ENCODE results near the gene SDCCAG8. TPM values are rescaled to one million over a fixed set of nuclear protein-coding genes. Genes with fewer than 3 reads are reported as not detected.
A peak's percentile ranks its signal among the peaks of the same experiment; 100 is the strongest.

The SDCCAG8 gene
- total RNA-seq, 1 experiment from 2014 or later = 18.7 TPM

- in situ Hi-C loops (cut with HindIII; ENCODE audit: low sequenced_read_pairs) = no loop called here
- no peak for DNase-seq (ENCODE audit: low spot score)
These were observed 251.9 kb downstream of the SDCCAG8 start for GRCh38 chr1:243507672-243508302.

- DNase-seq (ENCODE audit: low spot score) = no peak
- in situ Hi-C loops (cut with HindIII; ENCODE audit: low sequenced_read_pairs) = no loop called here
These were observed 252.5 kb downstream of the SDCCAG8 start for GRCh38 chr1:243508303-243508713.

DNA sequence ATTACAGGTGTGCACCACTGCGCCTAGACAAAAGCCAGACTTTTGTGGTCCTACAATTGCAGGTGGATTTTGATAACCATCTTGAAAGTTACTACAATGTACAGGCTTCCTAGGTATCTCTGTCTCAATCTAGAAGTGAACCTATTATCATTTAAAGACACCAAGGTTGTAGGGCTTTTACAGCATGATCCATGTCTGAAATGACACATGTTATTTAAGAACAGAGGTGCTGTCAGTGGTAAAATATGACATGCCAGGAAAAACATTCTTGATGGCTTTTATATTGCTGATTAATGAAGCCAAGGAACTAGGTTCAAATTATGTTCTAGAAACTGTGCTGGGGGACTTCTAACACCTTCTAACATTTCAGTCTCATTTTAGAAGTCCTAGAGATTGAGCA lies 253.1 kb downstream of the SDCCAG8 start:
- in situ Hi-C loops (cut with HindIII; ENCODE audit: low sequenced_read_pairs) = no loop called here
- no peak for DNase-seq (ENCODE audit: low spot score)

DNA sequence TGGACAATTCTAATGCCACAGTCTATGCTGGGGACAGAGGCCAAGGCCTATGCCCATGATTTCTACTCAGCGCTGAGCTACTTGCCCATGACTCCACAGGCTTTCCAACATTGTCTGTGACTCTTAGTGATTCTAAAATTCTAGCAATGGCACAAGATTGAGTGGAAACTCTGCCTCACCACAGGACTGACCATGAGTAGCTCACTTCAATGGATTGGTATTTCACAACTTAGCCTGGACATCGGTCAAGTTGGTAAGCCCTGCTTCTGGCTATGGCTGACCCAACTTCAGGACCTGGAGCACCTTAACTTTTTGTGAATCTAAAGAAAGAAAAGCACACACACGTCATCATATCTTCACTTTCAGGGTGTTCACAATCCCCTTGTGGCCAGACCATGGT lies 255.1 kb downstream of the SDCCAG8 start:
- in situ Hi-C loops (cut with HindIII; ENCODE audit: low sequenced_read_pairs) = no loop called here
- DNase-seq (ENCODE audit: low spot score) = no peak

- DNase-seq (ENCODE audit: low spot score) = no peak
- in situ Hi-C loops (cut with HindIII; ENCODE audit: low sequenced_read_pairs) = no loop called here
These were observed 258.1 kb downstream of the SDCCAG8 start for GRCh38 chr1:243513726-243514491.

- DNase-seq (ENCODE audit: low spot score) = no peak
- in situ Hi-C loops (cut with HindIII; ENCODE audit: low sequenced_read_pairs) = no loop called here
These were observed 259.1 kb downstream of the SDCCAG8 start for GRCh38 chr1:243514927-243515326.

DNA sequence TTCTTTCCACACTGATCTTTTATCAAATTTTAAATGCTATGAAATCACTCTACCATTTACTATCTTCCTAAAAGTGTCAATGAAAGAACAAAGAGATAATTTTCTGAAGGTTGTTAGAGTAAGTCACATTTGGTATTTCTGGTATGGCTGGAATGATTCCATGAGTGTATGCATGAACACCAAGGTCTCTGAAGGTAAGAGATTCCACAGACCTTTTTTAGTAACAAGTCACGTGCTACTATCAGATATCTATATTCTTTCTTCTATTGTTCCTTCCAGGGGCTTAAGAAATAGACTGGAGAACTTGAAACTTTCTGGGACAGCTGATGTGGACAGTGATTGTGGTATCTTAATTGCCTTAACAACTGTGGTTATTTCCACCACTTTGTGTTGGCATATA lies 265.0 kb downstream of the SDCCAG8 start:
- no peak for DNase-seq (ENCODE audit: low spot score)
- in situ Hi-C loops (cut with HindIII; ENCODE audit: low sequenced_read_pairs) = no loop called here

DNA sequence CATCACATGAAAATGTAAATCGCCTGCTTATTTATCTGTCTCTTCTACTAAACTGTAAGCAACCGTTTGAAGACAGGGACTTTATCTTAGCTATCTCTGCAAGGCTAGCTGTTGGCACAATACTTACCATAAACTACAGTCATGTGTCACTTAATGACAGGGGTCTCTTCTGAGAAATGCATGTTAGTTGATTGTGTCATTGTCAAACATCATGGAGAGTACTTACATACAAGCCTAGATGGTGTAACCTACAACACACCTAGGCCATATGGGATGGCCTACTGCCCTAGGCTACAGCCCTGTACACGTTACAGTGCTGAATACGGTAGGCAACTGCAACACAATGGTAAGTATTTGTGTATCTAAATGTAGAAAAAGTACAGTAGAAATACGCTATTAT lies 267.9 kb downstream of the SDCCAG8 start:
- no peak for DNase-seq (ENCODE audit: low spot score)
- in situ Hi-C loops (cut with HindIII; ENCODE audit: low sequenced_read_pairs) = no loop called here

- peak; percentile 17 for DNase-seq (ENCODE audit: low spot score)
- in situ Hi-C loops (cut with HindIII; ENCODE audit: low sequenced_read_pairs) = no loop called here
These were observed 269.2 kb downstream of the SDCCAG8 start for GRCh38 chr1:243525085-243525487.

DNA sequence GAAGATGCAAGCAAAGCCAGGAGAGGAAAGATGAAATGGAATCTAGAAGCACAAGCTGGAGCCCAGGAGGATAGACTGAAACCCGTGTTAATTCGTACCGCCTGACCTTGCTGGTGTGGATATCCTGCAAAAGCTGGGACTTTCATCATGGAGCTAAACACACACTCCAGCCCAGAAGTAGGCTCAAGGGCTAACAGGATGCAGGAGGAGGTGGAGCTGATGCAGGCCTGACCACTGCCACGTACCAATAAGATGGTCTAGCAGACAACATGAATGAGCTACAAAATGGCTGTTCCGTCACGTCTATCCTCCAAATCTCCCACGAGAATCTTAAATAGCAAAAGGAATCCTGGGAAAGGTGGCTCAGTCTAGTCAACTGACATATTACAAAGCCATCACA lies 270.3 kb downstream of the SDCCAG8 start:
- DNase-seq (ENCODE audit: low spot score) = no peak
- in situ Hi-C loops (cut with HindIII; ENCODE audit: low sequenced_read_pairs) = no loop called here

- in situ Hi-C loops (cut with HindIII; ENCODE audit: low sequenced_read_pairs) = no loop called here
These were observed 272.7 kb downstream of the SDCCAG8 start for GRCh38 chr1:243528459-243529121.

DNA sequence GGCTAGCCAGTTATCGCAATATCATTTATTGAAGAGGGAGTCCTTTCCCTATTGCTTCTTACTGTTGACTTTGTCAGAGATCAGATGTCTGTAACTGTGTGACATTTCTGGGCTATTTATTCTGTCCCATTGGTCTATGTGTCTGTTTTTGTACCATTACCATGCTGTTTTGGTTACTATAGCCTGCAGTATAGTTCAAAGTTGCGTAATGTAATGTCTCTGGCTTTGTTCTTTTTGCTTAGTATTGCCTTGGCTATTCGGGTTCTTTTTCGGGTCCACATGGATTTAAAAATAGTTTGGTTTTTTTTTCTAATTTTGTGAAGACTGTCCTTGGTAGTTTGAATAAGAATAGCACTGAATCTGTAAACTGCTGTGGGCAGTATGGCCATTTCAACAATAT lies 273.7 kb downstream of the SDCCAG8 start:
- in situ Hi-C loops (cut with HindIII; ENCODE audit: low sequenced_read_pairs) = no loop called here
- no peak for DNase-seq (ENCODE audit: low spot score)

More at GRCh38 chr1:243528459-243529121, 272.7 kb downstream of the SDCCAG8 start:
- DNase-seq (ENCODE audit: low spot score) = no peak

GRCh38 chr1:243535014-243535413 lies 279.2 kb downstream of the SDCCAG8 start:
- no peak for DNase-seq (ENCODE audit: low spot score)
- in situ Hi-C loops (cut with HindIII; ENCODE audit: low sequenced_read_pairs) = no loop called here

DNA sequence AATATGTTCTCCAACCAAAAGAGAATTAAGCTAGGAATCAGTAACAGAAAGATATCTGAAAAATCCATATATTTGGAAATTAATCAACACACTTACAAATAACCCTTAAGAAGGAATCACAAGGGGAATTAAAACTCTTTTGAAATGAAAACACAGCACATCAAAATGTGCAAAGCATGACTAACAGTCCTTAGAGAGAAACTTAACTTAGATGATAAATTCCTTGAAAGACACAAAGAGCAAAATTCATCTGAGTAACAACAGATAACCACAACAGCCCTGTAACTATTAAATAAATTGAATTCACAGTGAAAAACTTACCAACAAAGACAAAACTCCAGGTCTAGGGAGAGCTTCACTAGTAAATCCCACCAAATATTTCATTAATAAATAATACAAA lies 283.8 kb downstream of the SDCCAG8 start:
- no peak for DNase-seq (ENCODE audit: low spot score)
- in situ Hi-C loops (cut with HindIII; ENCODE audit: low sequenced_read_pairs) = no loop called here

DNA sequence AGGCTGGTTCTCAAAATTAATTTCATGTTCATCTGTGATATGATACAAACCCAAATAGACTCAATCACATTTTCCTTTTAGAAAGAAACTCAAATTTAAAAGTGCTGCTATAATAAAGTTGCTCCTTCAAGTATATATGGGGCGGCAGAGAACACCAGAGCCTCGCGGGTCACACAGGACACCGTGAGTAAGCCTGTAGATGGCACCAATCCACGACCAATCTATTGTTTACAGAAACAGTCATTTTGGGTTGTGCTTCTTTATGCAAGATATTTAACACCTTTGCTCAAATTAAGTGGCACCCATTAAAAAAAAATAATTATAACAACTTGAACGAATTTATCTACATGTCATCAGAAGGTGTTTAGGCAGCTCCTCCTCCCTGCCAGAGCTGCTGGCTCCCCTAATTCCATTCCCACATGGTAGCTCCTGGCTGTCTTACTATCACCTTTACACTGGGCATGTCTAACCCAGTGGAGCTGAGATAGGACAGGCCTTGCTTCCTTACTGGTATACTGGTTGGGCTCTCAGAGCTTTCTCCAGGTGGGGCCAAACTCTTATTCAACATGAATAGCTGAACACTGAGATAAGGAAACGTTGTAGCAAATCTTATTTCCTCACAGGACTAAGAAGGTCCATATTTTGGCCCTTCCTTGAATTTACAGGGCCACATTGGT lies 287.0 kb downstream of the SDCCAG8 start:
- in situ Hi-C loops (cut with HindIII; ENCODE audit: low sequenced_read_pairs) = no loop called here
- DNase-seq (ENCODE audit: low spot score) = no peak

DNA sequence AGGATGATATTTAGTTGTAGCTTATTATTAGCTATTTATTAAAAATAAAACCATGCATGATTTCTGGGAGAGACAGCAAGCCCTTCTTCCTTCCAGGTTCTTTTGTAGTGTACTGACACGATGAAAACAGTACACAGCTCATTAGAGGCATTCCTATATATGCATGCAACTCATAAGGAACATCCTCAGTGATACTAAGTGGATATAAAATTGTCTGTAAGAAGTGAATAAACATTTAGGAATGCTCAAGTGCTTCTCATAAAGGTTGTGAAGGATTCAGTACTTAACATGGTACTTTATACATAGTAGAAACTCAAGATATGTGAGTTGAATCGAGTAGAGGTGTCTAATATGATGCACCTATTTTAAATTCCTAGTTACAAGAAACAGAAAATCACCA lies 287.7 kb downstream of the SDCCAG8 start:
- in situ Hi-C loops (cut with HindIII; ENCODE audit: low sequenced_read_pairs) = no loop called here
- DNase-seq (ENCODE audit: low spot score) = no peak

- in situ Hi-C loops (cut with HindIII; ENCODE audit: low sequenced_read_pairs) = no loop called here
- DNase-seq (ENCODE audit: low spot score) = no peak
These were observed 290.6 kb downstream of the SDCCAG8 start for GRCh38 chr1:243546457-243546856.

- in situ Hi-C loops (cut with HindIII; ENCODE audit: low sequenced_read_pairs) = no loop called here
- no peak for DNase-seq (ENCODE audit: low spot score)
These were observed 292.1 kb downstream of the SDCCAG8 start for GRCh38 chr1:243547891-243548290.

DNA sequence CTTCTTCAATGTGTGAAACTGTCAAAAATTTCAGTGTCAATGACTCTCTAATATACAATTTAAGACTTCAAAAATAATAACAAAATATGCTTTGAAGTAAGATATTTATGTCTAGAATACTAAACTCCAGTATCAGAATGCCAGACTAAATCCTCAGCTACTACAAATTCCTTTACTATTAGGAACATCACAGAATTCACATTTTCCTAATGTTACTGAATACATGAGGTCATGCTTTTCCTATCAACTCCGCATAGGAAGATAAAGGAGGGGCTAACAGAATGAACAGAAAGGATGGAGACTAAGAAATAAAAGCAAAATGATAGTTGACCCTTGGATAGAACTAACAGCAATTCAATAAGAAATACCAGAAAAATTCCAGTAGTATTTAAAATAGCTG lies 292.7 kb downstream of the SDCCAG8 start:
- no peak for DNase-seq (ENCODE audit: low spot score)
- in situ Hi-C loops (cut with HindIII; ENCODE audit: low sequenced_read_pairs) = no loop called here

GRCh38 chr1:243549108-243549507 lies 293.3 kb downstream of the SDCCAG8 start:
- in situ Hi-C loops (cut with HindIII; ENCODE audit: low sequenced_read_pairs) = no loop called here
- DNase-seq (ENCODE audit: low spot score) = no peak

Measured in G401 (cell line).